HepG2 (cell line): ENCODE results near the gene TPM1. TPM values are rescaled to one million over a fixed set of nuclear protein-coding genes. Genes with fewer than 3 reads are reported as not detected.

ENCODE experiments used
- CTCF ChIP-seq: sonication (generic); formaldehyde crosslinking; IDR thresholded peaks from 2 replicates; pipeline ENCODE4 v1.5.0; 2020; ENCODE audit warnings: mild to moderate bottlenecking, missing genetic modification reagents, moderate library complexity
- FOSL1 ChIP-seq: sonication (generic); formaldehyde crosslinking; IDR thresholded peaks from 2 replicates; pipeline ENCODE4 v1.9.0; 2021; ENCODE audit warnings: missing genetic modification reagents, borderline replicate concordance
- FOXK1 ChIP-seq: sonication (generic); formaldehyde crosslinking; IDR thresholded peaks from 2 replicates; pipeline ENCODE4 v1.4.0; 2020; ENCODE audit warnings: low read depth, missing genetic modification reagents, borderline replicate concordance
- HNRNPK ChIP-seq: fragments of 200-400 bp; formaldehyde crosslinking; IDR thresholded peaks from 2 replicates; pipeline ENCODE4 v1.6.1; 2018; ENCODE audit warnings: low read length, low read depth, moderate library complexity, mild to moderate bottlenecking; ENCODE audit not compliant: poor library complexity, severe bottlenecking
- MED13 ChIP-seq: sonication (generic); formaldehyde crosslinking; IDR thresholded peaks from 2 replicates; pipeline ENCODE4 v1.5.0; 2020; ENCODE audit warnings: missing genetic modification reagents
- MTF2 ChIP-seq: sonication (generic); formaldehyde crosslinking; IDR thresholded peaks from 2 replicates; pipeline ENCODE4 v1.5.0; 2020; ENCODE audit warnings: missing genetic modification reagents, borderline replicate concordance
- NR2F2 ChIP-seq: IDR thresholded peaks from 2 replicates; pipeline ENCODE4 v1.6.1; 2012; ENCODE audit warnings: low read depth, inconsistent platforms, borderline replicate concordance
- RARA ChIP-seq: IDR thresholded peaks from 2 replicates; pipeline ENCODE4 v1.6.1; 2016; ENCODE audit warnings: missing genetic modification reagents, missing compliant biosample characterization
- SMC3 ChIP-seq: IDR thresholded peaks from 2 replicates; pipeline ENCODE4 v1.6.1; 2011; ENCODE audit warnings: low read length, improper control_type of control experiment
- ZNF207 ChIP-seq: fragments of 450-650 bp; IDR thresholded peaks from 2 replicates; pipeline ENCODE4 v1.6.1; 2016; ENCODE audit warnings: antibody characterized with exemption, borderline replicate concordance
- ZNF263 ChIP-seq: sonication (generic); formaldehyde crosslinking; IDR thresholded peaks from 2 replicates; pipeline ENCODE4 v1.4.0; 2020; ENCODE audit warnings: missing genetic modification reagents
- ZNF280B ChIP-seq: sonication (generic); formaldehyde crosslinking; IDR thresholded peaks from 2 replicates; pipeline ENCODE4 v1.5.0; 2020; ENCODE audit warnings: missing genetic modification reagents, mild to moderate bottlenecking, borderline replicate concordance
- ZNF326 ChIP-seq: sonication (generic); formaldehyde crosslinking; IDR thresholded peaks from 2 replicates; pipeline ENCODE4 v1.4.0; 2020; ENCODE audit warnings: missing genetic modification reagents, borderline replicate concordance
- ZNF574 ChIP-seq: sonication (generic); formaldehyde crosslinking; IDR thresholded peaks from 2 replicates; pipeline ENCODE4 v1.4.0; 2020; ENCODE audit warnings: missing genetic modification reagents
- ZNF644 ChIP-seq: IDR thresholded peaks from 2 replicates; pipeline ENCODE4 v1.6.1; 2016; ENCODE audit warnings: low read depth
- ZNF766 ChIP-seq: sonication (generic); formaldehyde crosslinking; IDR thresholded peaks from 2 replicates; pipeline ENCODE4 v1.5.0; 2020; ENCODE audit warnings: missing genetic modification reagents, borderline replicate concordance
- ZSCAN20 ChIP-seq: sonication (generic); formaldehyde crosslinking; IDR thresholded peaks from 2 replicates; pipeline ENCODE4 v1.4.0; 2020; ENCODE audit warnings: missing genetic modification reagents, mild to moderate bottlenecking, borderline replicate concordance
- polyA plus RNA-seq, 8 experiments: library from polyadenylated mRNA; depleted of rRNA in 3 of 8; stranded (reverse) in 7 of 8; unstranded in 1 of 8; fragments of >200 nt; fragmentation: Illumina TruSeq in 4 of 8; extraction: Trizol in 4 of 8; gene quantifications; 2 replicates each; pipeline versions ENCODE4 v1.2.1 to v1.2.3, GENCODE V29; 2011 to 2016; ENCODE audit warnings: low read depth in 4 of 8, missing spikeins in 1 of 8, mixed read lengths in 1 of 8; ENCODE audit not compliant: insufficient read depth in 1 of 8
- total RNA-seq, 5 experiments: library from RNA; depleted of rRNA; stranded (reverse); fragments of >200 nt; fragmentation: Illumina TruSeq; extraction: Trizol; gene quantifications; 2 replicates each; pipeline ENCODE4 v1.2.3, GENCODE V29; 2016; ENCODE audit warnings: low read depth in 1 of 5
- TF ChIP-seq, protein P1 (sequence below): sonication (generic); formaldehyde crosslinking; IDR thresholded peaks from 2 replicates; pipeline ENCODE4 v1.9.0; 2021; ENCODE audit warnings: missing genetic modification reagents, borderline replicate concordance
- TF ChIP-seq, protein P2 (sequence below): sonication (generic); formaldehyde crosslinking; IDR thresholded peaks from 2 replicates; pipeline ENCODE4 v1.4.0; 2020; ENCODE audit warnings: missing genetic modification reagents

The TPM1 gene
- total and polyA plus RNA-seq, 2 of the 13 experiments (the other 11 are each of a cell fraction or from before 2014, with no cell fraction given): 98.9 to 109 TPM

DNA sequence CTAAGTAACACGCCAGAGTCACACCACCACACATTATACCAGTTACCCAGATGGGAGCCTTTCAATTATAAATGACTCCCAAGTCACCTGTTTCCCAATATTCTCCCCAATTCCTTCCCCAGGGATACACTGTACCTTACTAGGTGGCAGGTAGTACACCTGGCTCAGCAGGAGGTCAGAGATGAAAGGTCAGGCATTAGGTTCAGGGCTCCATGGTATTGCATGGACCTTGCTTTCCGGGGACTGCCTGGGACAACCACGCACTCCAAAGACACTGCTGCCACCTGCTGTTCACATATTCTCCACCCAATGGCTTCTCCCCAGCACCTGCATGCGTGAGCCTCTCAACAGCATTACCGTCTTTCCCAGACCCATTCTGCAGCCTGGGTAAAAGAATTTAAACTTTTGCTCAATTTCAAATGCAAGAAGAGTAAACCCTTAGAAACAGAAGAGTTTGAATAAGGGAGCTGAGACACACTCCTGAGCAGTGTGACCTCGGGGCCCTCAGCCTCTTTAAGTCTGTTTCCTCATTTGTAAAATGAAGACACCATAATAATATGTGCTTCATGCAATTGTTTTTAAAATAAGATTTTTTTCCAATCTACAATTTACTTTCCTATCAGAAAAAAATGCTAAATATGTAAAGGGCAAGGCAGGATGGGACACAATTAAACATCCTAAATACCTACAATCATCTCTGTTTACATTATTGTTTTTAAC, 51.1 kb downstream of the TPM1 start (continued):
- TF ChIP-seq, protein P1, sequence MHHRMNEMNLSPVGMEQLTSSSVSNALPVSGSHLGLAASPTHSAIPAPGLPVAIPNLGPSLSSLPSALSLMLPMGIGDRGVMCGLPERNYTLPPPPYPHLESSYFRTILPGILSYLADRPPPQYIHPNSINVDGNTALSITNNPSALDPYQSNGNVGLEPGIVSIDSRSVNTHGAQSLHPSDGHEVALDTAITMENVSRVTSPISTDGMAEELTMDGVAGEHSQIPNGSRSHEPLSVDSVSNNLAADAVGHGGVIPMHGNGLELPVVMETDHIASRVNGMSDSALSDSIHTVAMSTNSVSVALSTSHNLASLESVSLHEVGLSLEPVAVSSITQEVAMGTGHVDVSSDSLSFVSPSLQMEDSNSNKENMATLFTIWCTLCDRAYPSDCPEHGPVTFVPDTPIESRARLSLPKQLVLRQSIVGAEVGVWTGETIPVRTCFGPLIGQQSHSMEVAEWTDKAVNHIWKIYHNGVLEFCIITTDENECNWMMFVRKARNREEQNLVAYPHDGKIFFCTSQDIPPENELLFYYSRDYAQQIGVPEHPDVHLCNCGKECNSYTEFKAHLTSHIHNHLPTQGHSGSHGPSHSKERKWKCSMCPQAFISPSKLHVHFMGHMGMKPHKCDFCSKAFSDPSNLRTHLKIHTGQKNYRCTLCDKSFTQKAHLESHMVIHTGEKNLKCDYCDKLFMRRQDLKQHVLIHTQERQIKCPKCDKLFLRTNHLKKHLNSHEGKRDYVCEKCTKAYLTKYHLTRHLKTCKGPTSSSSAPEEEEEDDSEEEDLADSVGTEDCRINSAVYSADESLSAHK (CRISPR knock-in tag): no peak
- TF ChIP-seq HNRNPK: no peak
- no peak for TF ChIP-seq ZNF280B (CRISPR knock-in tag)
- no peak for TF ChIP-seq ZNF326 (CRISPR knock-in tag)
- no peak for TF ChIP-seq ZSCAN20 (CRISPR knock-in tag)
- TF ChIP-seq ZNF207: no peak
- TF ChIP-seq MED13 (CRISPR knock-in tag): no peak
- TF ChIP-seq NR2F2: peak; percentile 68; the same call in 1 of the 2 replicates
- TF ChIP-seq, protein P2, sequence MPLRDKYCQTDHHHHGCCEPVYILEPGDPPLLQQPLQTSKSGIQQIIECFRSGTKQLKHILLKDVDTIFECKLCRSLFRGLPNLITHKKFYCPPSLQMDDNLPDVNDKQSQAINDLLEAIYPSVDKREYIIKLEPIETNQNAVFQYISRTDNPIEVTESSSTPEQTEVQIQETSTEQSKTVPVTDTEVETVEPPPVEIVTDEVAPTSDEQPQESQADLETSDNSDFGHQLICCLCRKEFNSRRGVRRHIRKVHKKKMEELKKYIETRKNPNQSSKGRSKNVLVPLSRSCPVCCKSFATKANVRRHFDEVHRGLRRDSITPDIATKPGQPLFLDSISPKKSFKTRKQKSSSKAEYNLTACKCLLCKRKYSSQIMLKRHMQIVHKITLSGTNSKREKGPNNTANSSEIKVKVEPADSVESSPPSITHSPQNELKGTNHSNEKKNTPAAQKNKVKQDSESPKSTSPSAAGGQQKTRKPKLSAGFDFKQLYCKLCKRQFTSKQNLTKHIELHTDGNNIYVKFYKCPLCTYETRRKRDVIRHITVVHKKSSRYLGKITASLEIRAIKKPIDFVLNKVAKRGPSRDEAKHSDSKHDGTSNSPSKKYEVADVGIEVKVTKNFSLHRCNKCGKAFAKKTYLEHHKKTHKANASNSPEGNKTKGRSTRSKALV (CRISPR knock-in tag): peak; percentile 68; the same call in 1 of the 2 replicates
- peak; percentile 74; the same call in 1 of the 2 replicates for TF ChIP-seq ZNF574
- TF ChIP-seq ZNF644 (CRISPR knock-in tag): no peak
- peak; percentile 67 for TF ChIP-seq RARA (CRISPR knock-in tag)
- no peak for TF ChIP-seq ZNF263
- TF ChIP-seq CTCF (CRISPR knock-in tag): peak; percentile 97
- TF ChIP-seq MTF2 (CRISPR knock-in tag): no peak
- TF ChIP-seq ZNF766 (CRISPR knock-in tag): peak; percentile 74; the same call in 1 of the 2 replicates
- TF ChIP-seq FOSL1: no peak
- peak; percentile 100 for TF ChIP-seq SMC3
- TF ChIP-seq FOXK1: no peak
